HL-60 (cell line): ENCODE measurements around the gene PCED1B.
"Not testable (repeated sequence)": the region's sequence is repeated elsewhere in the genome, so short reads cannot be mapped to it uniquely, and the experiment has no call there.

Source experiments
- DNase-seq, 2 experiments: peaks; one replicate each; pipeline ENCODE4 v3.0.0-alpha.2; 2010 to 2020; ENCODE audit warnings: low read depth in 1 of 2, low spot score in 1 of 2
- H3K27ac ChIP-seq: fragments of 250-450 bp; sonication (Bioruptor Pico); replicated peaks from 2 replicates; pipeline ENCODE4 v1.5.1; 2020; ENCODE audit warnings: mild to moderate bottlenecking, moderate library complexity
- H3K27me3 ChIP-seq: fragments of 250-450 bp; sonication (Bioruptor Pico); 2 replicates; pipeline ENCODE4 v1.5.1; 2021; ENCODE audit warnings: mild to moderate bottlenecking, moderate library complexity; ENCODE audit not compliant: insufficient read depth, poor library complexity, severe bottlenecking
- H3K4me3 ChIP-seq: replicated peaks from 2 replicates; pipeline ENCODE4 v1.5.1; 2011; ENCODE audit warnings: mild to moderate bottlenecking, control low read depth, low read length; ENCODE audit not compliant: insufficient read depth
- CTCF ChIP-seq: IDR thresholded peaks from one replicate; pipeline ENCODE4 v1.5.1; 2011; ENCODE audit warnings: low read length, control low read depth, inconsistent platforms; ENCODE audit not compliant: insufficient read depth
- GABPA ChIP-seq: IDR thresholded peaks from 2 replicates; pipeline ENCODE4 v1.6.1; 2012; ENCODE audit warnings: low read depth
- POLR2AphosphoS5 ChIP-seq: IDR thresholded peaks from 2 replicates; pipeline ENCODE4 v1.6.1; 2012; ENCODE audit warnings: low read depth
- REST ChIP-seq: IDR thresholded peaks from 2 replicates; pipeline ENCODE4 v1.6.1; 2012; ENCODE audit warnings: low read depth; ENCODE audit not compliant: insufficient replicate concordance
- SPI1 ChIP-seq: IDR thresholded peaks from 2 replicates; pipeline ENCODE4 v1.6.1; 2012; ENCODE audit warnings: low read depth, mild to moderate bottlenecking, borderline replicate concordance

Gene PCED1B

GRCh38 chr12:47048541-47048940, 30.9 kb upstream of the PCED1B start:
- TF ChIP-seq REST, result no peak
- no peak for TF ChIP-seq CTCF
- TF ChIP-seq POLR2AphosphoS5, result no peak
- TF ChIP-seq GABPA, result no peak
- no peak for TF ChIP-seq SPI1
- Histone ChIP-seq H3K27me3 (no peaks in the 10 kb centered on the region), H3K27ac (no peak overlapping the region), H3K4me3 (no peak overlapping the region)
- no peak for DNase-seq

GRCh38 chr12:47051291-47051690, 28.1 kb upstream of the PCED1B start:
- not testable (repeated sequence) for H3K27ac ChIP-seq, H3K27me3 ChIP-seq, H3K4me3 ChIP-seq, DNase-seq

- no peaks in the 10 kb centered on the region for H3K27me3 ChIP-seq
- H3K4me3 ChIP-seq, result no peak overlapping the region
- TF ChIP-seq REST (no peak), CTCF (no peak), POLR2AphosphoS5 (no peak), GABPA (no peak), SPI1 (no peak)
- no peak overlapping the region for H3K27ac ChIP-seq
- DNase-seq, result no peak
Measured at GRCh38 chr12:47052274-47052673, 27.1 kb upstream of the PCED1B start.

GRCh38 chr12:47053961-47054360, 25.5 kb upstream of the PCED1B start:
- TF ChIP-seq SPI1, result no peak
- no peak for TF ChIP-seq GABPA
- TF ChIP-seq REST, result no peak
- H3K4me3 ChIP-seq, result no peak overlapping the region
- no peak overlapping the region for H3K27ac ChIP-seq
- no peak for DNase-seq
- no peaks in the 10 kb centered on the region for H3K27me3 ChIP-seq
